ENCODE measurements around the gene TENT4B.
"Not testable (repeated sequence)": the region's sequence is repeated elsewhere in the genome, so short reads cannot be mapped to it uniquely, and the experiment has no call there.

TENT4B gene

GRCh38 chr16:50238314-50238713 is 85.2 kb downstream of the TENT4B start:
- no peak for FAIRE-seq

DNA sequence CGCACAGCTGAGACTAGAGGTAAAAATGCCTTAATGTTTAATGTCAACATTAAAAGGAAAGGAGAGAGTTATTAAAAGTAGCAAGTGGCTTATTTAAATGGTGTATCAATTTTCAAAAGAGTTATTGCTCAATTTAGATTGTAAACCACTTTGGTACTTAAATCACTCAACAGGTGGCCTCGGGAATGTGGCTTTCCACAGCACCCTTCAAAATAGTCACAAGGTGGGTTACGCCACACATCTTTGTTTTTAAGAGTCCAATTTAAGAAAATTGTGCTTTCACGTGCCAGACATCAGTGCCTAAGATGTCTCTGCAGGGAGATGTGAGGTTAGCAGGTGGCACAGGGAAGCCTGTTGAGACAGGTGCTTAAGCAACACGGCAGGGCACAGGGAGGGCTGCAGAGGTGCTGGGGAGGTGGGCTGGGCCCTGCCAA is 85.8 kb downstream of the TENT4B start:
- no peak for FAIRE-seq

DNA sequence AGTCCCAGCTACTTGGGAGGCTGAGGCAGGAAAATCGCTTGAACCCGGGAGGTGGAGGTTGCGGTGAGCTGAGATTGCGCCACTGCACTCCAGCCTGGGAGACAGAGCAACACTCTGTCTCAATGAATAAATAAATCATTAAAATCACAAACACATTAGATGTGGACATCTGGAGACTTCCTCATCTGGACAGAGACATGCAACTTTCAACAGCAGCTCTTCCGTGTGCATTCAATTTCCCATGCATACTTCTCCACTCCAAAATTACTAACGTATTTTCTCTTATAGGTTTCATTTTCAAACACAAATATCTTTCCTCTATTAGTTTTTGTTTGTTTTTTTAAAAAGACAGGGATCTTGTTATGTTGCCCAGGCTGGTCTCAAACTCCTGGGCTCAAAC is 89.9 kb downstream of the TENT4B start:
- FAIRE-seq = not testable (repeated sequence)

- FAIRE-seq = no peak
Measured at GRCh38 chr16:50244140-50244503, 91.0 kb downstream of the TENT4B start.

GRCh38 chr16:50244504-50245416 is 91.7 kb downstream of the TENT4B start:
- FAIRE-seq = no peak

GRCh38 chr16:50245417-50246298 is 92.6 kb downstream of the TENT4B start:
- FAIRE-seq = no peak

GRCh38 chr16:50246299-50247122 is 93.4 kb downstream of the TENT4B start:
- FAIRE-seq = no peak

DNA sequence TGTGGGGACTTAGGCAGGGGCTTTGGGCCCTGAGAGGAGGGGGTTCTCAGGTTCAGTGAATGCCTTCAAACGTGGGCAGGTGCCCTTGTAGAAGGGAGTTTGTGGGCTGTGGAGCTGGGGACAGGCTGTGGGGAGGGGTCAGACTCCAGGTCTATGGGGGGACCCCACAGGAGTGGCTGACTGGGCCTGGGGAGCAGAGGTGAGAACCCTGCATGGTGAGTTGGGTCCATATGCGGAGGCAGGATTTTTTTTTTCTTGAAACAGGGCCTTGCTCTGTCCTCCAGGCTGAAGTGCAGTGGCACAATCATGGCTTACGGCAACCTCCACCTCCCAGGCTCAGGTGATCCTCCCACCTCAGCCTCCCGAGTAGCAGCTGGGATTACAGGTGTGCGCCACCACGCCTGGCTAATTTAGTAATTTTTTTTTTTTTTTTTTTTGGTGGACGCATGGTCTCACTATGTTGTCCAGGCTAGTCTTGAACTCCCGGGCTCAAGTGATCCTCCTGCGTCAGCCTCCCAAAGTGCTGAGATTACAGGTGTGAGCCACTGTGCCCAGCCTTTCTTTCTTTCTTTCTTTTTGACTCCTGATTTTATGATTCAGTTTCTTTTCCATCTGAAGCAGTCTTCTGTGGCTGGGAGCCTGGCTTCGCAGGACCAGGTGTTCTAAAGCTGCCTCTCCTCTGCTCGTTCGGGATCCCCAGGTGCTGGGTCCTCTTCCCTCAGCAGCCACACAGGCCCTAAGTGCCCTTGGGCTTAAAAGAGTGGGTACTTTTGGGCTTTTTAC is 94.2 kb downstream of the TENT4B start:
- no peak for FAIRE-seq

GRCh38 chr16:50247906-50248608 is 95.0 kb downstream of the TENT4B start:
- no peak for FAIRE-seq

DNA sequence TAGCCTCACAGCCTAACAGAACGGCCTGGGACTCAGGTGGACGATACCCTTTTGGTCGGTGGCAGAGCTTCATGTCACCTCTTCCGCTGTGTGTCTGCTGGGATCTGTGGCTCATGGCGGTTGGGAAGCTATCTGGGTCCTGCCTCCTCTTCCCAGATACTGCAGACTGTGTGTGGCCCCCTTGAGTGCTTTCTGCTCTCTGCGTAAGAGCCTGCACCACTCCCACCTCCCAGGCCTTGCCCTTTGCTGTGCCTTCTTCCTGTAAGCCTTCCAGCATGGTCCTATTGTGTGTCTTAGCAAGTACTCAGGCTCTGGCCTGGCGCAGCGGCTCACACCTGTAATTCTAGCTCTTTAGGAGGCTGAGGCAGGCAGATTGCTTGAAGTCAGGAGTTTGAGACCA is 95.7 kb downstream of the TENT4B start:
- FAIRE-seq = no peak

- FAIRE-seq = no peak
Measured at GRCh38 chr16:50251375-50252081, 98.4 kb downstream of the TENT4B start.

GRCh38 chr16:50252082-50252611 is 99.0 kb downstream of the TENT4B start:
- FAIRE-seq = no peak

DNA sequence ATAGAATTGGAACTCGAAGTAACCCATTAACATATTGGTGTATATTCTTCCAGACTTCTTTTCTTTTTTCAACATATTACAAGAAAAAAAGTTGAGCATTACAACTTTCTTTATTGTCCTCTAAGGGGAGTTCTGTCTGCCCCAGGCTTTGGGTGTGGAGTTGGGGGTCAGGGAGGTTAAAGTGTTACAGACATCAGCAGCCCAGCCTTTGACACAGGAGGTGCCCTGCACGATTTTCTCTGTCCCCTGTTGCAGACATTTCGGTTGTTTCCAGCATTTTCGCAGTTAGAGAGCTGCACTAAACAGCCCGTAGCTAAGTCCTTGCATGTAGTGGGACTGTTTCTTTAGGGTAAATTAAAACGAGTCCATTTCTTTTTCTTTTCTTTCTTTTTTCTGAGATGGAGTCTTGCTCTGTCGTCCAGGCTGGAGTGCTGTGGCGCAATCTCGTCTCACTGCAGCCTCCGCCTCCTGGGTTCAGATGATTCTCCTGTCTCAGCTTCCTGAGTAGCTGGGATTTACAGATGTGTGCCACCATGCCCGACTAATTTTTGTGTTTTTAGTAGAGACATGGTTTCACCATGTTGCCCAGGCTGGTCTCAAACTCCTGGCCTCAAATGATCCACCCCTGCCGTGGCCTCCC is 99.9 kb downstream of the TENT4B start:
- no peak for FAIRE-seq

DNA sequence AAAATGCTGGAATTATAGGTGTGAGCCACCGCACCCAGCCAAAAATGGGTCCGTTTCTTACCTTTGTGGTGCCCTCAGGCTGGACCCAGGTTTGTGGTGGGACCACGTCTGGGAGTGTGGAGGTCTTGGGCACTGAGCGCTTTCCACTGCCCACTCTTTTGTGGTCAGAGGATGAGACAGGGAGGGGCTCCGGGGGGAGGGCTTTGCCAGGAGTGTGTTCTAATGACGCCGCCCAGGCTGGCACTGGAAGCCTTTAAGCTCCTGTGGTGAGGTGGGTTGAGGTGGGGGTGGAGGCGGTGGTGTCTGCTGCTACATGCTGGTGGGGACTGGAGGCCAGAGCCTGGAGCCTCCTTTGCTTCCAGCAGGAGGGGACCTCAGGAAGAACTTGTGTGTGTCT is 100.4 kb downstream of the TENT4B start:
- FAIRE-seq = no peak

GRCh38 chr16:50254072-50254471 is 101.0 kb downstream of the TENT4B start:
- no peak for FAIRE-seq

DNA sequence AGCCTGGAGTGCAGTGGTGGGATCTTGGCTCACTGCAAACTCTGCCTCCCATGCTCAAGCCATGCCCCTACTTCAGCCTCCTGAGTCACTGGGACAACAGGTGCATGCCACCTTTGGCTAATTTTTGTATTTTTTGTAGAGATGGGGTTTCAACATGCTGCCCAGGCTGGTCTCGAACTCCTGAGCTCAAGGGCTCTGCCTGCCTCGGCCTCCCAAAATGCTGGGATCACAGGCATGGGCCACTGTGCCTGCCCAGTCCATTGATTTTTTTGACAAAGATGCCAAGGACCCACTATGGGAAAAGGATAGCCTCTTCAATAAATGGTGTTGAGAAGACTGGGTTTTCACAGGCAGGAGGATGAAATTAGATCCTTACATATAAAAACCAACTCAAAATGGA is 102.4 kb downstream of the TENT4B start:
- FAIRE-seq = no peak

DNA sequence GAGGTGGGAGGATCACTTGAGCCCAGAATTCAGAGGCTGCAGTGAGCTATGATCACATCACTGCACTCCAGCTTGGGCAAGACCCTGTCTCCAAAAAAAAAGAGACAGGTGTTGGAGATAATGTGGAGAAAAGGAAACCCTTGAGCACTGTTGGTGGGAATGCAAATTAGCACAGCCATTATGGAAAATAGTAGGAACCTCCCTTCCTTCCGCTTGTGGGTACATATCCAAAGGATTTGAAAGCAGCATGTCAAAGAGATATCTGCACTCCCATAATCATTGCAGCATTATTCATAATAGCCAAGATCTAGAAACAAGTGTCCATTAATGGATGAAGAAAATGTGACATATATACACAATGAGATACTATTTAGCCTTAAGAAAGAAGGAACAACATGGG is 103.5 kb downstream of the TENT4B start:
- no peak for FAIRE-seq

DNA sequence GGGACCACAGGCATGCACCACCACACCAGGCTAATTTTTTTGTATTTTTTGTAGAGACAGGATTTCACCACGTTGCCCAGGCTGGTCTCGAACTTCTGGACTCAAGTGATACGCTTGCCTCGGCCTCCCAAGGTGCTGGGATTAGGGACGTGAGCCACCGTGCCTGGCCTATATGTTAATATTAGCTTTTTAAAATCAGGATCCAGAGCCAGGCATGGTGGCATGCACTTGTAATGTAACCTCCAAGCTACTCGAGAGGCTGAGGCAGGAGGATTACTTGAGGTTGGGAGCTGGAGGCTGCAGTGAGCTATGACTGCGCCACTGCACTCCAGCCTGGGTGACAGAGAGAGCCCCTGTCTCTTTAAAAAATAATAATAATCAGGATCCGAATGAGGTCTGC is 104.8 kb downstream of the TENT4B start:
- FAIRE-seq = no peak

- no peak for FAIRE-seq
Measured at GRCh38 chr16:50259334-50260205, 106.5 kb downstream of the TENT4B start.
